LNCAP (cell line): ENCODE results near the gene CEMIP.

Source experiments
- TF ChIP-seq, protein P1 (sequence below): fragments of 450-650 bp; IDR thresholded peaks from 2 replicates; pipeline ENCODE4 v1.5.1; 2017; ENCODE audit warnings: mild to moderate bottlenecking

The CEMIP gene

DNA sequence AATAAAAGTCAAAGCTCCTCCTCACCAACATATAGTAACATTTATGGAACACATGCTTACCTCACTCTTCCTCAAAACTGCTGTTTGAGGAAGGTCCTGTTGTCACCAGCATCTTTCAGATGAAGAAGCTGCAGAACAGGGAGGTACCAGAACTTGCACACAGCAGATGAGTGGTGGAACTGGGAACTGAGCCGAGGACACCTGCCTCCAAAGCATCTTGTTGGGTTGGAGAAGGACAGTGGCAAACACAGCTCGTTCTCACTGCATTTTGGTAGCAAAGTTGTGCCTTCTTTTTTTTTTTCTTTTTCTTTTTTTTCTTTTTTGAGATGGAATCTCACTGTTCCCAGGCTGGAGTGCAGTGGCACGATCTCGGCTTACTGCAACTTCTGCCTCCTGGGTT, 76.0 kb downstream of the CEMIP start:
- TF ChIP-seq, protein P1, sequence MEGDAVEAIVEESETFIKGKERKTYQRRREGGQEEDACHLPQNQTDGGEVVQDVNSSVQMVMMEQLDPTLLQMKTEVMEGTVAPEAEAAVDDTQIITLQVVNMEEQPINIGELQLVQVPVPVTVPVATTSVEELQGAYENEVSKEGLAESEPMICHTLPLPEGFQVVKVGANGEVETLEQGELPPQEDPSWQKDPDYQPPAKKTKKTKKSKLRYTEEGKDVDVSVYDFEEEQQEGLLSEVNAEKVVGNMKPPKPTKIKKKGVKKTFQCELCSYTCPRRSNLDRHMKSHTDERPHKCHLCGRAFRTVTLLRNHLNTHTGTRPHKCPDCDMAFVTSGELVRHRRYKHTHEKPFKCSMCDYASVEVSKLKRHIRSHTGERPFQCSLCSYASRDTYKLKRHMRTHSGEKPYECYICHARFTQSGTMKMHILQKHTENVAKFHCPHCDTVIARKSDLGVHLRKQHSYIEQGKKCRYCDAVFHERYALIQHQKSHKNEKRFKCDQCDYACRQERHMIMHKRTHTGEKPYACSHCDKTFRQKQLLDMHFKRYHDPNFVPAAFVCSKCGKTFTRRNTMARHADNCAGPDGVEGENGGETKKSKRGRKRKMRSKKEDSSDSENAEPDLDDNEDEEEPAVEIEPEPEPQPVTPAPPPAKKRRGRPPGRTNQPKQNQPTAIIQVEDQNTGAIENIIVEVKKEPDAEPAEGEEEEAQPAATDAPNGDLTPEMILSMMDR = no peak

- TF ChIP-seq, protein P1 = no peak; the same call in 1 of the 2 replicates
These were observed 77.2 kb downstream of the CEMIP start for GRCh38 chr15:80856400-80856799.

DNA sequence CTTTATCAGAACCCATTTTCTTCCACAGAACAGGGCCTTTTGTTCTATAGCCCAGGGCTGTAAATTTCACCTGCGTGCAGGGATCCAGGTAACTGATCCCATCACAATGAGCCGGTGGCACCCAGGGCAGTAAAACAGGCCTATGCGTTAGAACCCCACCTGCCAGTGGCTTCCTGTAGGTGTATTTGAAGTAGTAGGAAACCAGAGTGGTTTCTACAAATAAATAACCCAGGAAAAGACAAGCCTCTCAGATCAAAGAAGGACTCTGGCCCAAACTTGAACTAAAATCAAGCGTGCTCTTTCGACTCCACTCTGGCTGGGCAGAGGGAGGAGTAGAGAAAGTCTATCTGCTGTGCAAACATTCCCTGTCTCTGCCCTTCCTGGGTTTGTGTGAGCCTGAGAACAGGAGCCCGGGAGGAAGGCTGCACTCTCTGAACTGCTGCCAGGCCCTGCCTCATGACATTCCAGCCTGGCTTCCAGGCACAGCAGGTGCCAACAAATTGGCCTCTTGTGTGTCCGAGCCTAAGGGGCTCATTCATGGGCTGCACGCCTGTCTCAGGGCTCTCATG, 77.7 kb downstream of the CEMIP start:
- TF ChIP-seq, protein P1 = no peak

DNA sequence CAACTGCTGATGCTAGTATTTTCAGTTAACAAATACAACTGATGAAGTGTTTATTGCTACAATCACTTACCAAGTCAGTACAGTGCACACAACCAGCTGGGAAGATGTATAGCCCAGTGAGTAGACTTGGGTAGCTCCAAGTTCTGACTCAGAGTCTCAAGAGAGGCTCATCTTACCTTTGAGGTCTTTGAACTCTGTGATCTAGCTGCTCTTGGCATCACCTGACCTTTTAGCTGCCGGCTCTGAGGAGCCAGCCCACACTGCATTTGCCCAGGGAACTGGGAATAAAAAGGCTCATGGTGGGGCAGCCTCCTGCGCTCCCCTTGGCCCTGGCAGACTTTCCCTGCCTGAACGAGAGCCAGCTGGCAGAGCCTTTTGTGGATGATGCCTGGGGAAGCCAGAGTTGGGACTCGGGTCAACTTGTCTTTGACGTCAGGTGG, 82.6 kb downstream of the CEMIP start:
- TF ChIP-seq, protein P1 = no peak

- TF ChIP-seq, protein P1 = no peak
These were observed 85.5 kb downstream of the CEMIP start for GRCh38 chr15:80864666-80865065.

GRCh38 chr15:80866936-80867335, 87.8 kb downstream of the CEMIP start:
- TF ChIP-seq, protein P1 = no peak

DNA sequence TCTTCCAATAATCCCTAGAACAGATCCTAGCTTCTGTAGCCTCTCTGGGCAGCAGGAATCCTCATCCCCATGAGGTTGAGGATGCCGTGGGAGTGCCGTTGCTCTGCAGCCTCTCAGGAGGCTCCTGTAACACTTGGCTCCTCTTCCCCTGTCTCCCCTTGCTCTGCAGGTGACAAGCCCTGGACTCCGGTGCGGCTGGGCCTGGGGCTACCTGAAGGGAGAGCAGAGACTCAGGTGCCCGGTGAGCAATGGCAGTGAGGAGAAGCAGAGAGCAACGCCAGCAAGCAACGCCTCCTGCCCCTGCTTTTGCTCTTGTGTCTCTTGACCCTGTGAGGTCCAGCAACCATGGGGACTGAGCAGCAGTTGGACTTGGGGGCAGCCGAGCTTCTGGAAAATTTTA, 91.2 kb downstream of the CEMIP start:
- TF ChIP-seq, protein P1 = no peak

- TF ChIP-seq, protein P1 = no peak
These were observed 91.7 kb downstream of the CEMIP start for GRCh38 chr15:80870893-80871292.
